Measurements from ENCODE around the gene PAQR3.

PAQR3 gene

GRCh38 chr4:78938868-78939666, at the start of gene PAQR3:
Gene PAQR3, minus strand, starts transcription at chr4:78939438. Its CDS starts 214 bp downstream, at chr4:78939224.
- DNase-seq (ENCODE audit: extremely low read depth, insufficient read length): peak; percentile 92
- TF ChIP-seq, protein P1, sequence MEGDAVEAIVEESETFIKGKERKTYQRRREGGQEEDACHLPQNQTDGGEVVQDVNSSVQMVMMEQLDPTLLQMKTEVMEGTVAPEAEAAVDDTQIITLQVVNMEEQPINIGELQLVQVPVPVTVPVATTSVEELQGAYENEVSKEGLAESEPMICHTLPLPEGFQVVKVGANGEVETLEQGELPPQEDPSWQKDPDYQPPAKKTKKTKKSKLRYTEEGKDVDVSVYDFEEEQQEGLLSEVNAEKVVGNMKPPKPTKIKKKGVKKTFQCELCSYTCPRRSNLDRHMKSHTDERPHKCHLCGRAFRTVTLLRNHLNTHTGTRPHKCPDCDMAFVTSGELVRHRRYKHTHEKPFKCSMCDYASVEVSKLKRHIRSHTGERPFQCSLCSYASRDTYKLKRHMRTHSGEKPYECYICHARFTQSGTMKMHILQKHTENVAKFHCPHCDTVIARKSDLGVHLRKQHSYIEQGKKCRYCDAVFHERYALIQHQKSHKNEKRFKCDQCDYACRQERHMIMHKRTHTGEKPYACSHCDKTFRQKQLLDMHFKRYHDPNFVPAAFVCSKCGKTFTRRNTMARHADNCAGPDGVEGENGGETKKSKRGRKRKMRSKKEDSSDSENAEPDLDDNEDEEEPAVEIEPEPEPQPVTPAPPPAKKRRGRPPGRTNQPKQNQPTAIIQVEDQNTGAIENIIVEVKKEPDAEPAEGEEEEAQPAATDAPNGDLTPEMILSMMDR (IDR thresholded peaks at IDR 0.05; ENCODE audit: insufficient read depth, low read length, poor library complexity, severe bottlenecking): no peak
- no peaks in the 10 kb centered on the region for H3K27me3 ChIP-seq (replicated peaks; ENCODE audit: control insufficient read depth, insufficient read depth, low read length)
- no peaks in the 10 kb centered on the region for H3K36me3 ChIP-seq (ENCODE audit: control insufficient read depth, insufficient read depth, low read length)
- H3K4me3 ChIP-seq (replicated peaks; ENCODE audit: low read depth, low read length): peak within 1 kb of the TSS; percentile 81

DNA sequence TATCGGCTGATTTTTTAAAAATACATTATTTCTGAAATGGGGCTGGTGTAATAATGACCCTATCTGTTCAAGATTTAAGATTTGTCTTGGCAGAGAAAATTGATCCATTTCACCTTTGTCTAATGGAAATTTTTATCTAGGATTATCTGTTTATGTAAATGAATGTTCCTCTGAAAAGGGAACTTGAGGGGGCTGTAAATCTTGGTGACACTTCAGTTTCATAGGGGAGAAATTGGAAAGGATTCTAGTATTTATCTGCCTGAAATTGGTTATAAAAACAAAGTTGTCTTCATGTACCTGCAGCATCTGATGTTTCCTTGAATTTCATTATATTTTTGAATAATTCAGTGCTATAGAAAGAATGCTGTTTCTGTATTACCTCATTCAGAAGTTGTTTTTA, 48.4 kb upstream of the PAQR3 start:
- no peak for DNase-seq (ENCODE audit: extremely low read depth, insufficient read length)
- TF ChIP-seq, protein P1 (IDR thresholded peaks at IDR 0.05; ENCODE audit: insufficient read depth, low read length, poor library complexity, severe bottlenecking): no peak

GRCh38 chr4:78984593-78984992, 45.4 kb upstream of the PAQR3 start:
- Histone ChIP-seq H3K36me3 (ENCODE audit: control insufficient read depth, insufficient read depth, low read length) (no peaks in the 10 kb centered on the region), H3K4me3 (replicated peaks; ENCODE audit: low read depth, low read length) (no peak overlapping the region), H3K27me3 (replicated peaks; ENCODE audit: control insufficient read depth, insufficient read depth, low read length) (no peaks in the 10 kb centered on the region)
- no peak for DNase-seq (ENCODE audit: extremely low read depth, insufficient read length)
- TF ChIP-seq, protein P1 (IDR thresholded peaks at IDR 0.05; ENCODE audit: insufficient read depth, low read length, poor library complexity, severe bottlenecking): no peak

More for the DNA sequence above, 48.4 kb upstream of the PAQR3 start:
- Histone ChIP-seq H3K36me3 (ENCODE audit: control insufficient read depth, insufficient read depth, low read length) (no peaks in the 10 kb centered on the region), H3K27me3 (replicated peaks; ENCODE audit: control insufficient read depth, insufficient read depth, low read length) (no peaks in the 10 kb centered on the region), H3K4me3 (replicated peaks; ENCODE audit: low read depth, low read length) (no peak overlapping the region)

- Histone ChIP-seq H3K27me3 (replicated peaks; ENCODE audit: control insufficient read depth, insufficient read depth, low read length) (no peaks in the 10 kb centered on the region), H3K4me3 (replicated peaks; ENCODE audit: low read depth, low read length) (no peak overlapping the region), H3K36me3 (ENCODE audit: control insufficient read depth, insufficient read depth, low read length) (no peaks in the 10 kb centered on the region)
- DNase-seq (ENCODE audit: extremely low read depth, insufficient read length): no peak
- TF ChIP-seq, protein P1 (IDR thresholded peaks at IDR 0.05; ENCODE audit: insufficient read depth, low read length, poor library complexity, severe bottlenecking): no peak
Measured at GRCh38 chr4:78975865-78976264, 36.6 kb upstream of the PAQR3 start.

GRCh38 chr4:78971776-78972175, 32.5 kb upstream of the PAQR3 start:
- no peak for DNase-seq (ENCODE audit: extremely low read depth, insufficient read length)
- TF ChIP-seq, protein P1 (IDR thresholded peaks at IDR 0.05; ENCODE audit: insufficient read depth, low read length, poor library complexity, severe bottlenecking): no peak

More at GRCh38 chr4:78971776-78972175, 32.5 kb upstream of the PAQR3 start:
- Histone ChIP-seq H3K36me3 (ENCODE audit: control insufficient read depth, insufficient read depth, low read length) (no peaks in the 10 kb centered on the region), H3K4me3 (replicated peaks; ENCODE audit: low read depth, low read length) (no peak overlapping the region), H3K27me3 (replicated peaks; ENCODE audit: control insufficient read depth, insufficient read depth, low read length) (no peaks in the 10 kb centered on the region)
